Measurements from ENCODE around the gene HYCC1. TPM values are rescaled to one million over a fixed set of nuclear protein-coding genes. Genes with fewer than 3 reads are reported as not detected.

The HYCC1 gene
- total RNA-seq (2022; extraction: Qiagen RNA extraction; ENCODE audit: low read depth): 13.5 to 30.2 TPM (median 24.9 TPM) in 5 replicates

GRCh38 chr7:23013715-23014649, at the start of gene HYCC1:
Gene HYCC1 (minus strand): TSS chr7:23014130. CDS start chr7:22991111, 23,019 bp downstream.

Other genes starting within 250 kb of the HYCC1 start
- gene TOMM7, start 191.3 kb downstream of the HYCC1 start, total RNA-seq (2022; extraction: Qiagen RNA extraction; ENCODE audit: low read depth): 427 to 1,144 TPM (median 458 TPM) in 5 replicates
- gene KLHL7, start 91.7 kb upstream of the HYCC1 start, total RNA-seq (2022; extraction: Qiagen RNA extraction; ENCODE audit: low read depth): 20.4 to 27.3 TPM (median 24.2 TPM) in 5 replicates
- gene NUP42, start 167.9 kb upstream of the HYCC1 start, total RNA-seq (2022; extraction: Qiagen RNA extraction; ENCODE audit: low read depth): 25.7 to 29.8 TPM (median 27.7 TPM) in 5 replicates
- gene GPNMB, start 232.6 kb upstream of the HYCC1 start, total RNA-seq (2022; extraction: Qiagen RNA extraction; ENCODE audit: low read depth): 2.5 to 4.7 TPM (median 3.4 TPM) in 5 replicates